ENCODE results near the gene AMN1.

GRCh38 chr12:31772186-31772585 lies 43.4 kb upstream of the AMN1 start:
- TF ChIP-seq EZH2 (IDR thresholded peaks at IDR 0.05; ENCODE audit: borderline replicate concordance, low read depth, low read length, poor library complexity, severe bottlenecking), result no peak
- TF ChIP-seq CTCF (conservative IDR thresholded peaks at IDR 0.05; ENCODE audit: low read depth, low read length), result no peak

Measured in A673 (cell line).